HEK293 (cell line): Measurements from ENCODE around the gene ORM2.

Experiments used
- AEBP2 ChIP-seq: fragments of 450-650 bp; formaldehyde crosslinking; IDR thresholded peaks from 2 replicates; pipeline ENCODE4 v1.5.1; 2016; ENCODE audit warnings: missing biosample characterization, missing genetic modification characterization, borderline replicate concordance
- BCL11A ChIP-seq: fragments of 450-650 bp; formaldehyde crosslinking; IDR thresholded peaks from 2 replicates; pipeline ENCODE4 v1.5.1; 2016; ENCODE audit warnings: low read depth, missing biosample characterization, missing genetic modification characterization
- CTCF ChIP-seq: fragments of 450-650 bp; formaldehyde crosslinking; IDR thresholded peaks from 2 replicates; pipeline ENCODE4 v1.5.1; 2016; ENCODE audit warnings: missing biosample characterization, missing genetic modification characterization
- ELK4 ChIP-seq: IDR thresholded peaks from 2 replicates; pipeline ENCODE4 v1.6.1; 2011; ENCODE audit warnings: mild to moderate bottlenecking, low read depth, low read length, borderline replicate concordance
- HOXA7 ChIP-seq: sonication (generic); formaldehyde crosslinking; IDR thresholded peaks from 2 replicates; pipeline ENCODE4 v1.8.1; 2022; ENCODE audit warnings: missing genetic modification reagents, borderline replicate concordance
- PATZ1 ChIP-seq: fragments of 450-650 bp; formaldehyde crosslinking; IDR thresholded peaks from 2 replicates; pipeline ENCODE4 v1.5.1; 2016; ENCODE audit warnings: missing biosample characterization, missing genetic modification characterization
- ZNF121 ChIP-seq: fragments of 450-650 bp; formaldehyde crosslinking; IDR thresholded peaks from 2 replicates; pipeline ENCODE4 v1.5.1; 2016; ENCODE audit warnings: missing biosample characterization, missing genetic modification characterization
- ZNF202 ChIP-seq: fragments of 450-650 bp; formaldehyde crosslinking; IDR thresholded peaks from 2 replicates; pipeline ENCODE4 v1.5.1; 2016; ENCODE audit warnings: missing biosample characterization, missing genetic modification characterization, borderline replicate concordance
- ZNF571 ChIP-seq: fragments of 450-650 bp; formaldehyde crosslinking; IDR thresholded peaks from 2 replicates; pipeline ENCODE4 v1.5.0; 2017; ENCODE audit warnings: missing biosample characterization, missing genetic modification characterization
- TF ChIP-seq, protein P1 (sequence below): fragments of 450-650 bp; formaldehyde crosslinking; IDR thresholded peaks from 2 replicates; pipeline ENCODE4 v1.5.1; 2016; ENCODE audit warnings: missing biosample characterization, missing genetic modification characterization
- TF ChIP-seq, protein P2 (sequence below): fragments of 450-650 bp; formaldehyde crosslinking; IDR thresholded peaks from 2 replicates; pipeline ENCODE4 v1.5.1; 2016; ENCODE audit warnings: missing biosample characterization, missing genetic modification characterization
- TF ChIP-seq, protein P3 (sequence below): fragments of 450-650 bp; formaldehyde crosslinking; IDR thresholded peaks from 2 replicates; pipeline ENCODE4 v1.5.1; 2016; ENCODE audit warnings: missing biosample characterization, missing genetic modification characterization

DNA sequence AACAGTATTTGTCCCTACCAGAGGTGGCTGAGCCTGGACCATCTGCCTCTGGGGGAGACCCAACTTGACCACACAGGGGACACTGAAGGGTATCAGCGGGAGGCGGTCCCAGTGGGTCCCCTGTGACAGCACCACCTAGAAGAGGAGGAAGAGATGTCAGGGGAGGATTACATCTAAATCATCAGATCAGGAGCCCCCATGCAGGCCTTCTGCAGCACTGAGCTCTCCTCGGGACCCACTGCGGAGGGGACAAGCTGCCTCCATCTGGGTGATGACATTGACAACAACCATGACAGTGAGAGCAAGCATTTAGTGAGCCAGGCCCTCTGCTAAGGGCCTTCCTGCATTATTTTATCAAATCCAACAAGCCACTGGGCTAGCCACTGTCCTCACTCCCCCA is 12.3 kb downstream of the ORM2 start:
- TF ChIP-seq, protein P1, sequence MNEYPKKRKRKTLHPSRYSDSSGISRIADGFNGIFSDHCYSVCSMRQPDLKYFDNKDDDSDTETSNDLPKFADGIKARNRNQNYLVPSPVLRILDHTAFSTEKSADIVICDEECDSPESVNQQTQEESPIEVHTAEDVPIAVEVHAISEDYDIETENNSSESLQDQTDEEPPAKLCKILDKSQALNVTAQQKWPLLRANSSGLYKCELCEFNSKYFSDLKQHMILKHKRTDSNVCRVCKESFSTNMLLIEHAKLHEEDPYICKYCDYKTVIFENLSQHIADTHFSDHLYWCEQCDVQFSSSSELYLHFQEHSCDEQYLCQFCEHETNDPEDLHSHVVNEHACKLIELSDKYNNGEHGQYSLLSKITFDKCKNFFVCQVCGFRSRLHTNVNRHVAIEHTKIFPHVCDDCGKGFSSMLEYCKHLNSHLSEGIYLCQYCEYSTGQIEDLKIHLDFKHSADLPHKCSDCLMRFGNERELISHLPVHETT (tag by site-specific recombination), result no peak
- TF ChIP-seq HOXA7 (CRISPR knock-in tag), result no peak
- TF ChIP-seq CTCF (tag by site-specific recombination), result no peak
- no peak for TF ChIP-seq ZNF571 (tag by site-specific recombination)
- no peak for TF ChIP-seq ELK4
- TF ChIP-seq BCL11A (tag by site-specific recombination), result no peak
- TF ChIP-seq ZNF121 (tag by site-specific recombination), result no peak
- TF ChIP-seq PATZ1 (tag by site-specific recombination), result no peak
- TF ChIP-seq ZNF202 (tag by site-specific recombination), result no peak
- TF ChIP-seq AEBP2 (tag by site-specific recombination), result no peak
- TF ChIP-seq, protein P2, sequence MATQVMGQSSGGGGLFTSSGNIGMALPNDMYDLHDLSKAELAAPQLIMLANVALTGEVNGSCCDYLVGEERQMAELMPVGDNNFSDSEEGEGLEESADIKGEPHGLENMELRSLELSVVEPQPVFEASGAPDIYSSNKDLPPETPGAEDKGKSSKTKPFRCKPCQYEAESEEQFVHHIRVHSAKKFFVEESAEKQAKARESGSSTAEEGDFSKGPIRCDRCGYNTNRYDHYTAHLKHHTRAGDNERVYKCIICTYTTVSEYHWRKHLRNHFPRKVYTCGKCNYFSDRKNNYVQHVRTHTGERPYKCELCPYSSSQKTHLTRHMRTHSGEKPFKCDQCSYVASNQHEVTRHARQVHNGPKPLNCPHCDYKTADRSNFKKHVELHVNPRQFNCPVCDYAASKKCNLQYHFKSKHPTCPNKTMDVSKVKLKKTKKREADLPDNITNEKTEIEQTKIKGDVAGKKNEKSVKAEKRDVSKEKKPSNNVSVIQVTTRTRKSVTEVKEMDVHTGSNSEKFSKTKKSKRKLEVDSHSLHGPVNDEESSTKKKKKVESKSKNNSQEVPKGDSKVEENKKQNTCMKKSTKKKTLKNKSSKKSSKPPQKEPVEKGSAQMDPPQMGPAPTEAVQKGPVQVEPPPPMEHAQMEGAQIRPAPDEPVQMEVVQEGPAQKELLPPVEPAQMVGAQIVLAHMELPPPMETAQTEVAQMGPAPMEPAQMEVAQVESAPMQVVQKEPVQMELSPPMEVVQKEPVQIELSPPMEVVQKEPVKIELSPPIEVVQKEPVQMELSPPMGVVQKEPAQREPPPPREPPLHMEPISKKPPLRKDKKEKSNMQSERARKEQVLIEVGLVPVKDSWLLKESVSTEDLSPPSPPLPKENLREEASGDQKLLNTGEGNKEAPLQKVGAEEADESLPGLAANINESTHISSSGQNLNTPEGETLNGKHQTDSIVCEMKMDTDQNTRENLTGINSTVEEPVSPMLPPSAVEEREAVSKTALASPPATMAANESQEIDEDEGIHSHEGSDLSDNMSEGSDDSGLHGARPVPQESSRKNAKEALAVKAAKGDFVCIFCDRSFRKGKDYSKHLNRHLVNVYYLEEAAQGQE (tag by site-specific recombination), result no peak
- TF ChIP-seq, protein P3, sequence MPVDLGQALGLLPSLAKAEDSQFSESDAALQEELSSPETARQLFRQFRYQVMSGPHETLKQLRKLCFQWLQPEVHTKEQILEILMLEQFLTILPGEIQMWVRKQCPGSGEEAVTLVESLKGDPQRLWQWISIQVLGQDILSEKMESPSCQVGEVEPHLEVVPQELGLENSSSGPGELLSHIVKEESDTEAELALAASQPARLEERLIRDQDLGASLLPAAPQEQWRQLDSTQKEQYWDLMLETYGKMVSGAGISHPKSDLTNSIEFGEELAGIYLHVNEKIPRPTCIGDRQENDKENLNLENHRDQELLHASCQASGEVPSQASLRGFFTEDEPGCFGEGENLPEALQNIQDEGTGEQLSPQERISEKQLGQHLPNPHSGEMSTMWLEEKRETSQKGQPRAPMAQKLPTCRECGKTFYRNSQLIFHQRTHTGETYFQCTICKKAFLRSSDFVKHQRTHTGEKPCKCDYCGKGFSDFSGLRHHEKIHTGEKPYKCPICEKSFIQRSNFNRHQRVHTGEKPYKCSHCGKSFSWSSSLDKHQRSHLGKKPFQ (tag by site-specific recombination), result no peak
